Measurements from ENCODE around the gene CALML6.
"Not testable (repeated sequence)": the region's sequence is repeated elsewhere in the genome, so short reads cannot be mapped to it uniquely, and the experiment has no call there.

Gene CALML6

GRCh38 chr1:1929639-1930545 is 14.8 kb downstream of the CALML6 start:
- TF ChIP-seq POLR2A (IDR thresholded peaks at IDR 0.05; ENCODE audit: low read depth, low read length), result no peak
- FAIRE-seq, result no peak
- no peak for DNase-seq (ENCODE audit: insufficient read length, low spot score)

GRCh38 chr1:1934848-1935247 is 19.8 kb downstream of the CALML6 start:
- not testable (repeated sequence) for DNase-seq (ENCODE audit: insufficient read length, low spot score); FAIRE-seq

GRCh38 chr1:1937061-1937460 is 22.0 kb downstream of the CALML6 start:
- DNase-seq (ENCODE audit: insufficient read length, low spot score) (no peak), FAIRE-seq (no peak)
- no peak for TF ChIP-seq POLR2A (IDR thresholded peaks at IDR 0.05; ENCODE audit: low read depth, low read length)

GRCh38 chr1:1937549-1938275 is 22.7 kb downstream of the CALML6 start:
- no peak for TF ChIP-seq POLR2A (IDR thresholded peaks at IDR 0.05; ENCODE audit: low read depth, low read length)
- no peak for FAIRE-seq
- DNase-seq (ENCODE audit: insufficient read length, low spot score), result no peak

- FAIRE-seq, result no peak
- TF ChIP-seq POLR2A (IDR thresholded peaks at IDR 0.05; ENCODE audit: low read depth, low read length), result no peak
- DNase-seq (ENCODE audit: insufficient read length, low spot score), result no peak
Measured at GRCh38 chr1:1938276-1938573, 23.2 kb downstream of the CALML6 start.

GRCh38 chr1:1938613-1939295 is 23.7 kb downstream of the CALML6 start:
- FAIRE-seq, result no peak
- no peak for DNase-seq (ENCODE audit: insufficient read length, low spot score)
- no peak for TF ChIP-seq POLR2A (IDR thresholded peaks at IDR 0.05; ENCODE audit: low read depth, low read length)

- TF ChIP-seq POLR2A (IDR thresholded peaks at IDR 0.05; ENCODE audit: low read depth, low read length), result no peak
- FAIRE-seq (no peak), DNase-seq (ENCODE audit: insufficient read length, low spot score) (no peak)
Measured at GRCh38 chr1:1939296-1940122, 24.4 kb downstream of the CALML6 start.

GRCh38 chr1:1940123-1940425 is 25.0 kb downstream of the CALML6 start:
- DNase-seq (ENCODE audit: insufficient read length, low spot score) (no peak), FAIRE-seq (no peak)
- TF ChIP-seq POLR2A (IDR thresholded peaks at IDR 0.05; ENCODE audit: low read depth, low read length), result no peak

- DNase-seq (ENCODE audit: insufficient read length, low spot score), result no peak
- FAIRE-seq, result no peak
- TF ChIP-seq POLR2A (IDR thresholded peaks at IDR 0.05; ENCODE audit: low read depth, low read length), result no peak
Measured at GRCh38 chr1:1941211-1941841, 26.3 kb downstream of the CALML6 start.

- no peak for TF ChIP-seq POLR2A (IDR thresholded peaks at IDR 0.05; ENCODE audit: low read depth, low read length)
- FAIRE-seq (no peak), DNase-seq (ENCODE audit: insufficient read length, low spot score) (no peak)
Measured at GRCh38 chr1:1941868-1942752, 27.1 kb downstream of the CALML6 start.

- no peak for DNase-seq (ENCODE audit: insufficient read length, low spot score)
- FAIRE-seq, result no peak
- no peak for TF ChIP-seq POLR2A (IDR thresholded peaks at IDR 0.05; ENCODE audit: low read depth, low read length)
Measured at GRCh38 chr1:1942753-1943656, 27.9 kb downstream of the CALML6 start.

Data from H54 (cell line).